HTR-8/SVneo (cell line): Measurements from ENCODE around the gene RRP9.

Experiments used
- DNase-seq: peaks from one replicate; pipeline ENCODE4 v3.0.0; 2011; ENCODE audit warnings: low spot score, mixed read lengths; ENCODE audit not compliant: insufficient read length
- FAIRE-seq: peaks from 2 replicates; lab custom pipeline; 2011; peaks lifted over from hg19 to GRCh38; lab: Jason Lieb, UNC

Gene RRP9

DNA sequence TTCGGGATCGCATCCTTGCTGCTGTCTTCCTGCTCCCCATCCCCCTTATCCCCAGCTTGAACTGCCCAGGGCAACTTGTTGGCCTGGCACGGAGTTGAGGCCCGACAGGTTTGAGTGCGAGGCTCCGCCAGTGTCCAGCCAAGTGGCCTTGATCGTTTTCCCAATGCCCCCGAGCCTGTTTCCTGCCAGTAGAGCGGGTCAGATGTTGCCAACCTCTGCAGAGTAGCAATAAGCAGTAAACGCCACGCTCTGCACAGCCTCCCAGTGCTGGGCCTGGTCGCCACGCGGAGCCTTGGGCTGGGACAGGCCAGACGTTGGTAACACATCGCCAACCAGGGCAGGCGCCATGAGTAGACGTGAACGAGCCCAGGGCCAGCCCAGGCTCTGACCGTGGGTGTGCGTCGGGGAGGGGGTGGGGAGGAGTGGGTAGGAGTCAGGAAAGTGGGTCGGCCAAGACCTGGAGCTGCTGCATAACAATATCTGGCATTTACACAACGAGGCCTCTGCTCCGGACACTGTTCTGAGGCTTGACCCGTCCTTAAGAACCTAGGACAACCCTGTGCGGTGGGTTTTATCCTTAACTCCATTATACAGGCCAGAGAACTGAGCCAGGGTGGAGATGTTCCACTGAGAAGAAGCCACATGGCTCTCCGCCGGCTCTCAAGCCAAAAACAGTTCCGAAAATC, 32.7 kb upstream of the RRP9 start:
- FAIRE-seq (no peak), DNase-seq (no peak)

DNA sequence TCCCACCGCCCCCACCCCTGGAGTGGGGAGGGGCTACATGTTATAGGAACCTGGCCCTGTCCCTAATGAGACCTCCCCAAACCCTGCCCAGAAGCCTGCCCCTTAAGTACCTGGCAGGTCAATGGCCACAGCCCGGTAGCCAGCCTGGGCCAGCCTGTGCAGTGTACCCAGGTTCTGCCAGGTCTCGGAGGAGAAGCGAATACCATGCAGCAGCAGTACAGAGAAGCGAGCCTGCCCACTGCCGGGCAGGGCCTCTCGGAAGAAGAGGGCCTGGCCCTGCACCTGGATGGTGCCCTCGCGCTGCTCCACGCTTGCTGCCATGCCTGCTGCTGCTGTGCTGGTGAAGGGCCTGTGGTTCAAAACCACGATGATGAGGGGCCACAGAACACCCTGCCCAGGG, 29.6 kb upstream of the RRP9 start:
- FAIRE-seq: no peak

DNA sequence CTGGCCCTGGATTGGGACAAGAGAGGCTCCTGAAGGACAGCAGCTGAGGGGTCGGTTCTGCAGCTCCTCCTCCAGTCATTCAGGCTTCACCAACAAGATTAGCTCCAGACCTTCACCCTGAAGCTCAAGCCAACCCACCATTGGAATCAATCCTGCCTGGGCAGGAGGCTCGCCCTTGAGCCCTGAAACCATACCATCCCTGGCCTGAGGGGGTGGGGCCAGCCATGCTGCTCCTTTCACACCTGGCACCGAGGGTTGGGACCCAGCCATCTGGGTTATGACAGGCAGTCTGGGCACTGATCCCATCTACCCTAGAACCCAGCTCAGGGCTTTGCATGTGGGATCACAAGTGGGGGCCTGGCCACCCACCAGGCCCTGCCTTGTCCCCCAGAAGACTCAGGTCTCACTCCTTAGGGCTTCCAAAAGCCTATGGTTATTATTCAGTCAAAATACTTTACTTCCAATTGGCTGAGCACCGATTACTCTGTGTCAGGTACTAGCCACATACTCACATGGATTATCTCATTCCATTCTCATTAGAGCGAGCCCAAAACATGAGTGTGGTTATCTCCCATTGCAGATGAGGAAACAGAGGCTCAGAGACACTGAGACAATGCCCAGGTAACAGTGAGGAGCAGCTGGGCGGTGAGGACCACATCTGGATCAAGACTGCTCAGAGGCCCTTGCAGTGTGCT, 29.0 kb upstream of the RRP9 start:
- DNase-seq: no peak
- no peak for FAIRE-seq

More for the DNA sequence above, 29.6 kb upstream of the RRP9 start:
- DNase-seq: no peak

DNA sequence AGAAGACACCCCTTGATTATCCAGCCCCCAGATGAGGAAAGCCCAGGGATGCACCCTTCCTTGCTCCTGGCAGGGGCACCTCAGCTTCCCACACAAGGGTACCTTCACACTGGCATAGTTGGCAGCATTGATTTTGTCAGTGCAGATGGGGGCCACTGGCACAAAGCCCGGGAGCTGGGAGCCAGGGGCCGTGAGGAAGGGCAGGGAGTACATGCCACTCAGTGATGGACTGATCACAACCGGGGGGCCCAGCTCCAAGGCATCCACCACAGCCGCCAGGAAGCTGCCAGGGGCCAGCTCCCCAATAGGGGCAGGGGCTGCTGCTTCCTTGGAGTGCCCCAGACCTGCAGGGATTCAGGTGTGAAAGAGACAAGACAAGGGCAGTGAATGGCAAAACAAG, 28.1 kb upstream of the RRP9 start:
- DNase-seq (no peak), FAIRE-seq (no peak)

DNA sequence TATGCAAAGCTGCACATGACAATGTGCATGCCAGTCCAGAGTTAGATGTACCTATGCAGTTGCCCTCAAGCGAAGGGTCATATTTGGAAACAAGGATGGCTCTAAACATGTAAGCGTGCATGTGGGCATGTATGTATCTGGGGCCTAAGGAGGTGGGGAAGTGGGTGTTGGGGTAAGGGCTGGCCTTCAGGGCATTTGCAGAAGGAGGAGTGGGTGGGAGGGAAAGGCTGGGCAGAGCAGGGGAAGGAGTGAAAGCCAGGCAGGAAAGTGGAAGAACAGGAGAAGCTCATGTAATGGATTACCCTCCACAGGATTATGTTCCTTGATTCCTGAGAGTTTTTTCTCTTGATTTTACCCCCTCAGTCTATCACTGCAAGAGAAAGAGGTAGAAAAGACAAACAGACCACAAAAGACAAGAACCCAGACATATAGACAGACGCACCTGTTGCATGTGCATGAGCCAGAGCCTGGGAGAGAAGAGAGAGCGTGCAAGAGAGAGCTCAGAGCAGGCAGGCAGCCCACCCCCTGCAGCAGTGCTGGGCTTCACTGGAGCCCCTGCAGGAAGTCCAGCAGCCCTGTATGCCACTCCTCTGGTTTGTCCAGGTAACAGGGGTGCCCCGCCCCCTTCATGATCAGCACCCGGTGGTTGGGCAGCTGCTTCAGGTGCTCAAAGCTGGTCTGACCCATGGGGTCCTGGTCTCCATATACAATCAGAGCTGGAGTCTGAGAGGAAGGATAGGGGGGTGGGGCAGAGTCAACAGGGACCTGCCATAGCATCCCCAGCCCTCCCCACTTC, 27.4 kb upstream of the RRP9 start:
- DNase-seq (no peak), FAIRE-seq (peak; percentile 82)

DNA sequence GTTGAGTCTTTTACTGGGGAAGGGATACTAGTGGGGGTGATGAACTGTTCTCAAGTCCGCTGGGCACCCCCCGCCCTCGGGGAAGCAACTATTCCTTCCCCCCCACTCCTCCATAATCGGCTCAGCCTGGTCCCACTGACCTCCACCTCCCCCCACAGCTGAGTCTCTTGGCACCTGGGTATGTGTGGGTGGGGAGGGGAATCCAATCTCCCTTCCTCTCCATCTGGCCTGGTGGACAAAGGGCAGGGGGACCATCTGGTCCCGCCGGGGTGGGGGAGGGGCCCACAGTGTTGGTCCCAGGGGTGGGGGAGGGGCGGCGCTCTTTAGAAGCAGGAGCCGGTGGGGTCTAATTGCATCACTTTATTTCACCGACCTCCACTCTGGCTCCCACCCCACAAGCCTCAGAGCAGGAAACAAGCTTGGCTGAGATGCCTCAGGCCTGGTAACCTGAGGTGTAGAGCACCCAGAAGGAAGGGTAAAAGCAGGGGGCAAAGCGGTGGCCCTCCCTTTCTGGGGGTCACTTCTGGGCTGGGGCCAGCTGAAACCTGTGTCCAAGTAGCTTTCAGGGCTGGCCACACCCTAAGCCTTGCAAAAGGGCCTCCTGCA, 26.6 kb upstream of the RRP9 start:
- FAIRE-seq (peak; percentile 81), DNase-seq (peak; percentile 46)

DNA sequence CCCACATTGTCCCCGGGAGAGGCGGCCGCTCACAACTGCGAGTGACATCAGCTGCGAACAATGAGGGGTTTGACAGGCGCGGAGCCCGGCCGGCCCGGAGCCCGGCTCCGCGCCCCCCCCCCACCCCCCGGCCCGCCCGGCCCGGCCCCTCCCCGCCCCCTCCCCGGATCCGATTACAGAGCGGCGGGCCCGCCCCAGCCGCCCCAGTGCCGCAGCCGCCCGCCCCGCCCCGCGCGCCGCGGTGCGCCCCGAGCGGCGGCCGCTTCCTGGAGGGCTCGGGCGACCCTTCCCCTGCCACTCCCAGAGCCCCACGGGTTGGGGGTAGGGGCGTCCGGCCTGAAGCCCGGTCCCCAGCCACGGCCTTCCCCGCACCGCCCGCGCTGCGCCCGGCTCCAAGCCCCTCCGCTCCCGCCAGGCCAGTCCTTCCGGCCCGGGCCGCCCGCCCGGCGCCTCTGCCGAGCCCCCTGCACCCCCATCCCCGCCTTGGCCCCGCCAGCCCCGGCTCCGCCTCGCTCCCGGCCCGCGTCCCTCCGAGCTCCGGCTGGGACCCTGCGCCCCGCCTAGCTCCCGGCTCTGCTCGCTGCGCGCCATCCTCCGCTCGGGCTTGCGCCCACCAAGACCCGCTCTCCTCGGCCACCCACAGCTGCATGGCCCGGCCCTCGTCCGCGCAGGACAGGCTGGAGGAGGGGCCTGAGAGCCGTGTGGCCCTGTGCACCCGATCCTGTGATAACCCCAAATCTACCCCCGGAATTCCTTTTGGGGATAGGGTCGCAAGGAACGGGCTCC, 25.9 kb upstream of the RRP9 start, which contains the start of gene PCBP4:
Gene PCBP4 (minus strand): TSS at position 71 of the 786 bp plus-strand sequence. CDS start 6,214 bp downstream, outside the sequence.
- DNase-seq (peak; percentile 71), FAIRE-seq (no peak)

DNA sequence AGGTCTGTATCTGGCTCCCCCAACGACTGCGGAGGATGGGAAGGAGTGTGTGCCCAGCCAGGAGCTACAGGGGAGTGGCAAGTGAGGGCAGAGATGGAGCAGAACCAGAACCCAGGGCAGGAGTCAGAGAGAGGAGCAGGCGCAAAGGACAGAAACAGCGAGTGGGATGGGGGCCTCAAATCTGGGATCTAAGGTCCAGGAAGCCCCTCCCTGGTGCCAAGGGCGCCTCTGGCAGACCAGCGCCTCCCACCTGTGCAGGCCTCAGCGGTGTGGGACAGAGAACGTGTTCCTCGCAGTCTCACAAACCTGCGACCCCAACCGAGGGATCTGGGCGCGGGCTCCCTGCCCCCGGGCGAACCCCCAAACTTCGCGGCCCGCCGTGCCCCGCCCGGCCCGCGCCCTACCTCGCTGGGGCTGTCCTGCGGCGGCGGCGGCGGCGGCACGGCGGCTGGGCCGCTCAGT, 25.2 kb upstream of the RRP9 start:
- FAIRE-seq (no peak), DNase-seq (no peak)

DNA sequence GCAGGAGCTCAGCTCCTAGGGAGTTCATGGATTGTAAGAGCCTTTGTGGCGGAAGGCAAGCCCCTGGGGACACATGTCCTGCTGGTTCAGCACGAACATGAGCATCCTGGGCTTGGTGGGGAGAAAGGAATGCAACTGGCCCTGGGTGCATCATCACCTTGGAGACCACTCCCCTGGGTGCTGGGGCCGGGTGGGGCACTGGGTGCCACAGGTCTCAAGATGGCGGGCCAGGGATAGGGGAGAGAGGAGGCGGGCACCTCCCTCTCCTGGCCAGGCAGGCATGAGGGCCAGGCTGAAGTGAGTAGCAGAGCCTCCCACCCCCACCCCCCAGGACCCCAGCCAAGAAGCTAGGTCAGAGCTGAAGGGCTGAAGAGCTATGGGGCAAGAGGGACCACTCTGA, 24.8 kb upstream of the RRP9 start:
- no peak for DNase-seq
- FAIRE-seq: no peak

DNA sequence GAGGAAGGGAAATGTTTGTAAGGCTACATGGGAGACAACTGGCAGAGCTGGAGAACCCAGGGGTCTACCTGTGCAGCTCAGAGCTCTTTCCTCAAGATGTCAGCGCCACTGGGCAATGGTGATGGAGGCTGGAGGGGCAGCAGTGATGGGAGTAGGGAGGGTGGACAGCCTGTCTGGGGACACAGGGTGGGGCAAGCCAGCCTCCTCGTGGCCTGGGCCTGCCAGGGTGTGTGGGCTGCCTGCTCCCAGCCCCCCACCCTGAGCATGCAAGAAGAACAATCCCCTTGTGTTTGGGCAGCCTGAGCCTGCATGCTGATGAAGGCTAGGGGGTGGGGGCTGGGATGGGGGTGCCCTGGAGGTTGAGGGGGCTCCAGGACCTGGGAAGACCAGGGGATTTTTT, 24.3 kb upstream of the RRP9 start:
- DNase-seq: no peak
- peak; percentile 20 for FAIRE-seq

DNA sequence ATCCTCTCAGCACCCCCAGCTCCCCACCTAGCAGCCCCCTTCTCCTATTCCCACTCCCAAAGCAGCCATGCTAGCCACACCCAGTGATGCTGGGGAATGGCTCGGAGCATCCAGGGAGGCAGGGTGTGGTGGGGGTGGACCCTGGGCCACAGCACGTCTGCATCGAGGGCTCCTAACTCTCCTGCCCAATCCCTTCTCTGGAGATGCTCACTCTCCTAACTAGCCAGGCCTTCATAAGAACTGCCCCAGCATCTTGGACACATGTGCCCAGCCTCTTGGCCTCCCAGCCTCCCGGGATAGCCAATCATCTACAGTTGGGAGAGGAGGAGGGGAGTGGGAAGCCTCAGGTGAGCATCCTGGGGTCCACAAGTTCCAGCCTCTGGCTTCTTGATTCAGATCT, 22.8 kb upstream of the RRP9 start:
- no peak for DNase-seq
- FAIRE-seq: peak; percentile 9

DNA sequence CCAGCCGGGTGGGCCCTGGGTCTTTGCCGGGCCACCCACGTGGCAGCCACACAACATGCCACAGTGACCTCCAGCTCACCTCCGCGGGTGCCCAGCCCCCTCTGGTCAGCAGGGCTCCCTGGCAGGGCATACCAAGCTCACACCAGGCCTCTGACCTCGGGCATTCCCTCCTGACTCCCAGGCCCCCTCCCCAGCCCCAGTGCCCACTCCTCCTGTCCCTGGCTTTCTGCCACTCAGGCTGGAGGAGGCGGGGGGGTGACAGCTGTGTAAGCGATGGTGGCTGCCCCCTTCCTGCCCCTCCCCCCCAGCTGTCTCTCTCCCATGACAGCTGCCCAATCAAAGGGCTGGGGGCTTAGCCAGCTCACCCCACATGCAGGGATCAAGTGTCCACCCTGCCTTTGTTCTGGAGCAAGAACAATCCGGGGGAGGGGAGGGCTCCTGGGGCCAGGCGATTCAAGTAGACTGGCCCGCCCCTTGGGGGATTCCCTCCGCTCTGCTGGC, 22.3 kb upstream of the RRP9 start:
- FAIRE-seq (no peak), DNase-seq (no peak)

DNA sequence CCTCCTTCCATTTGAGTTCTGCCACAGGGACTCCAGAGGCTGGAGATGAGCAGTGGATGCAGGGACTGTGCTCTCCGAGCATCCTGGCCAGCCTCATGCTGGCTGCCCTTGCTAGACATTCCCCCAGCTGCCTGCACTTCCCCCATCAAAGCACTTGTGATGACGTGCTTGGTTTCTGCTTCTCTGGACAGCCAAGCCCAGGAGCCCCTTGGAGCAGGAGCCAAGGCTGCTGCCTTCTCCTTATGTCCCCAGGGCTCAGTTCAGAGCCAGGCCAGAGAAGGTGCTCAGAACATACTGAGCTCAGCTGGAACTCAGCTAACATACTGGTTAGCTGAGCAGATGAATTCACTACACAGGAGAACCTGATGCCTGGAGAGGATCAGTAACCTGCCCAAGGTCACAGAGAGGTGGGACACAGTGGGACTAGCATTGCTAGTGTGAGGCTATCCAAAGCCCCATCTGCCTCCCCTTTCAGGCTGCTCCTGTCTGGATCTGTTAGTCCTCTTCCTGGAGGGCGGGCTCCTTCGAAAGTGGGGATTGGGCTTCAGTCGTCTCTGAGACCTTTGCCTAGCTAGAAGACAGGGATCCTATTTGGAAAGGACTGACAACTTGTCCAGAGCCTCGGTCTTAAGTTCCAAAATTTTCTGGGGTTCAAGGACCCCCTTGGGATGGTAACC, 21.3 kb upstream of the RRP9 start:
- peak; percentile 48 for FAIRE-seq

DNA sequence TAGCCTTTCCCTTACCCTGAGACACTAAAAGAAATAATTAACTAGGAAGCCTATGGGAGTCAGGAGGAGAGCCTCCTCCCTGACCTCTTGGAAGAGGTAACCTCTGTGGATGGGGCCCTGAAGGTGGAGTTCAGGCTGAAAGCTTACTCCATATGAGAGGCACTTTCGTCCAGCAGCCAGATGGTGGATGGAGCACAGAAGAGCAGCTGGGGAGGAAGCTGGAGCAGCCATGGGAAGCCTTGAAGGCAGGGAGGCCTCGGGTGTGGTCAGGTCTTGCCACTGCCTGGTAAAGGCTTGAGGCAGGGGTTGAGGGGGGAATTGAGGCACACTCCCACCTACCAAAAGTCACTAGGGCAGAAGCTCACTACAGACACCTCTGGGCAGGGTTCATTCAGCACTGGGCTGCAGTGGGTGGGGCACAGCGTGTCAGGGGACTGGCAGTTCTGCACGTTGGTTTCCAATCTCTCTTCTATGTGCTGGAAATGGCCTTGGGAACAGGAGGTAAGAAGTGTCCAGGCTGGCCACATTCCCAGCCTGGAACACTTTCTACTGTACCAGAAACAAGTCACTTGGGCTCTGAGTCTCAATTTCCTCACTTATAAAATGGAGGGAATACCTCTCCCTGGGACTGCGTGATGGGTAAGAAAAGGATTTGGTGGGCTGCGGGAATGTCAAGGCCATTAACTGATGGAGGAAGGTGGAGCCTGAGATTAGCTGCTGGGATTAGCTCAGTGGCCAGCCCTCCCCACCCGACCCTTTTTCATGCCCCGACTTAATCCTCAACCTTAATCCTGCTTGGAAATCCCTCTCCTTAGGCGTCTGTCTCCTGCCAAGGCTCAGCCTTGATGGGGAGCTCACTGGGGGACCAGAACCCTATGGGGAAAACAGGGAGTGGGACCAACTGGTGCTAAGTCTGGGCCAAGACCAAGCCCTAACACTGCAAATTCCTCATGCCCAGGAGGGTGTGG, 20.2 kb upstream of the RRP9 start:
- DNase-seq (no peak), FAIRE-seq (no peak)

More for the DNA sequence above, 21.3 kb upstream of the RRP9 start:
- no peak for DNase-seq

DNA sequence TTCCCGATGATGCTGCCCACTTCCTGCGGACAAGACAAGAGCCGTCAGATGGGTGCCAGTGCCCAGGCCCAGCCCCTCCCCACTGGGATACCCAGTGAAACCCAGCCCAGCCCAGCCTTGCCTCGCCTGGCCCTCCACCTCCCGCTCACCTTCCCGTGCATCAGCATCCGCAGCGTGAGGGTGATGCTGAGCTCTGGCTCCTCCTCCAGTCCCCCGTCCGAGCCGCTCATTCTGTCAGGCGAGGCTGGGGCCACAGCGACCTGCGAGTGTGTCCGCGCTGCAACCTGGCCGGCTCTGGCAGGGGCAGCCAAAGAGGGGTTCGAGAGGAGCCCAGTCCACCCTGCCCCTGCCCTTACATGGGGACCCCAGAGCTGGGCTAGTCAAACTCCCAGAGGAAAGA, 19.3 kb upstream of the RRP9 start:
- DNase-seq (no peak), FAIRE-seq (no peak)

DNA sequence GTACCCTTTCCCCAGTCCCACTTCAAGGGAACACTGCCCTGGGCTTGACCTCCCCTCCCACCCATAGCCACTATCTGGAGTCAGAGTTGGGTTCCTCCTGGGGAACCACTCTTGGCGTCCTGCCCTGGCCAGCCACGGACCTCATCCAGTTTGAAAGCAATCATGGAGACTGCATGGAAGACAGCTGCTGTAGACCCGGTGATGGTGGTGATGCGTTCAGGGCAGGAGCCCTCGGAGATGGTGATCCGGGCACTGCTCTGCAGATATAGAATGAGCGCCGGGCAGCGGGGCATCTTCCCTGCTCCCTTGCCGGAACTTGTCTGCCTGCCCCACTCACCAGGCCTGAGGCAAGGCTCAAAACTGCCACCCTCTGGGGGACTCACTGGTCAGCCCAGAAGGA, 18.7 kb upstream of the RRP9 start:
- FAIRE-seq (no peak), DNase-seq (no peak)

DNA sequence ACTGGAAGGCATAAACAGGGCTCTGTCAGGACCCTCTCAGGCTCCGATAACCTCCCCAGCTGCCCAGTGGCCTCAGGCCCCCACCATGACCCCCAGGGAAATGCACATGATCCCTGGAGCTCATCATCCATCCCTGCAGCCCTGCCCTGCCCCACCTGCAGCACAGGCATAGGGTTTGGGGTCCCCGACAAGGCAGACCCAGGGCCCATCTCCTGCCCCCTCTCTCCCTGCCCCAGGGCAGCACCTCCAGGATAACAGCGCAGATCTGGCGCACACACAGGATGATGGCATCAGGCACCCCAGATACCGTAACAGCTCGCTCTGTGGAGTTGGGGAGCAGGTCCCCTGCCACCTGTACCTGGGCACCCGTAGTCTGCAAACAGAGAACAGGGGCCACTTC, 17.9 kb upstream of the RRP9 start:
- no peak for FAIRE-seq
- no peak for DNase-seq
